Measurements from ENCODE around the gene AEBP2. TPM values are rescaled to one million over a fixed set of nuclear protein-coding genes. Genes with fewer than 3 reads are reported as not detected.

The AEBP2 gene
- total and polyA plus RNA-seq, 2 of the 8 experiments (the other 6 are each of a cell fraction or from before 2014, with no cell fraction given), result 13.6 to 61.4 TPM

DNA sequence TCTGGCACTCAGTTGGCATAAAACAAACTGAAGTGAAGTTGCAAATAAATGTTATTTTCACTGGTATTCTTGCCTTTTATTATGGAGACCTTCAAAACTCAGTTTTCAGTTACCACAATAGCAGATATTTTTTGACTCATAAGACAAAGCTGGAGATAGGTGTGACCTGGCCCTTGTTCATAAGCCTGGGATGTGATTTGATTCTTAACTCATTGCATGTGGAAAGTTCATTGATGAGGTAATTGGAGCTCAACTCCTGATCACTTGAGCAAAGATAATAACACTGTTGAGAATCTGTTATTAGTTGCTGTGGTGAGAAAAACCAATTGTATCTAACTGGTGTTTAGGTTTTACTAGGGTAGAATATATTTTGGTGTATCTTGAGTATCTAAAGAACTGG is 105.1 kb downstream of the AEBP2 start:
- Histone ChIP-seq H2AK5ac (ENCODE audit: low read depth, low read length) (no peak overlapping the region), H3K4me1 (replicated peaks in 1 of 4; ENCODE audit: control insufficient read depth in 3 of 4, insufficient read depth in 4 of 4, low read length in 3 of 4) (peaks cover 0 to 2% (median 0%) of the 10 kb centered on the region in 4 experiments; a peak in 1 of 7 replicates), H3K27me3 (replicated peaks in 1 of 4; ENCODE audit: control insufficient read depth in 3 of 4, extremely low read depth in 1 of 4, insufficient read depth in 3 of 4, low read length in 3 of 4) (no peaks in the 10 kb centered on the region), H3K4me3 (ENCODE audit: extremely low read depth in 1 of 4, insufficient read depth in 2 of 4, low read depth in 3 of 4, low read length in 4 of 4) (no peak overlapping the region), H3K79me2 (ENCODE audit: control insufficient read depth in 1 of 2, insufficient read depth in 2 of 2, low read length in 2 of 2) (no peaks in the 10 kb centered on the region), H3K27ac (ENCODE audit: low read depth, low read length) (no peak overlapping the region), H3K56ac (replicated peaks; ENCODE audit: insufficient read length, low read depth, low read length) (no peak overlapping the region), H3K14ac (ENCODE audit: insufficient read length) (no peak overlapping the region), H4K5ac (ENCODE audit: insufficient read length, low read depth, low read length) (no peak overlapping the region), H4K20me1 (replicated peaks in 1 of 2; ENCODE audit: control insufficient read depth in 1 of 2, insufficient read depth in 2 of 2, low read length in 2 of 2) (no peaks in the 10 kb centered on the region), H2BK15ac (ENCODE audit: low read length) (no peak overlapping the region), H3K4me2 (ENCODE audit: insufficient read depth in 1 of 2, low read depth in 2 of 2, low read length in 2 of 2) (no peak overlapping the region), H2BK20ac (ENCODE audit: low read length) (no peak overlapping the region), H3K9me3 (ENCODE audit: insufficient read depth in 2 of 2, low read depth in 1 of 2, low read length in 1 of 2) (no peaks in the 10 kb centered on the region), H3K36me3 (ENCODE audit: control insufficient read depth in 2 of 4, insufficient read depth in 4 of 4, low read length in 3 of 4) (no peaks in the 10 kb centered on the region; a peak in 1 of 8 replicates), H3K18ac (ENCODE audit: extremely low read depth, low read length) (no peak overlapping the region), H2BK12ac (ENCODE audit: low read depth, low read length) (no peak overlapping the region), H4K91ac (replicated peaks; ENCODE audit: insufficient read length, low read length) (no peak overlapping the region), H3K4ac (replicated peaks; ENCODE audit: insufficient read length, low read depth, low read length) (no peak overlapping the region), H3K23ac (ENCODE audit: insufficient read length) (no peak overlapping the region), H2BK120ac (replicated peaks; ENCODE audit: low read depth, low read length) (no peak overlapping the region), H2BK5ac (ENCODE audit: low read depth, low read length) (no peak overlapping the region), H4K8ac (ENCODE audit: extremely low read depth, insufficient read depth, low read length) (no peak overlapping the region), H3K79me1 (ENCODE audit: low read depth, low read length) (no peaks in the 10 kb centered on the region), H3K9ac (replicated peaks in 1 of 4; ENCODE audit: extremely low read depth in 1 of 4, low read depth in 3 of 4, low read length in 3 of 4) (no peak overlapping the region), H2AFZ (ENCODE audit: low read length) (no peak overlapping the region), H3K23me2 (ENCODE audit: low read depth, low read length) (no peaks in the 10 kb centered on the region)
- CTCF ChIA-PET (ENCODE audit: partially characterized antibody), result interaction anchor here (0.6 kb wide), 1 partner anchor 171 kb away, joined by 3 read pairs; no protein-coding TSS in a partner anchor
- FAIRE-seq (no peak), DNase-seq (ENCODE audit: low read depth in 1 of 2, low spot score in 2 of 2) (no peak)
- POLR2A ChIA-PET (ENCODE audit: partially characterized antibody), result interaction anchor here (3.8 kb wide), 1 partner anchor 17 kb away, joined by 13 read pairs; no protein-coding TSS in a partner anchor
- no peak for TF ChIP-seq TEAD4 (IDR thresholded peaks at IDR 0.05; ENCODE audit: low read depth, low read length)
- no peak for TF ChIP-seq CTBP2 (IDR thresholded peaks at IDR 0.05; ENCODE audit: borderline replicate concordance, insufficient read depth, insufficient read length, low read length)
- TF ChIP-seq, protein P1, sequence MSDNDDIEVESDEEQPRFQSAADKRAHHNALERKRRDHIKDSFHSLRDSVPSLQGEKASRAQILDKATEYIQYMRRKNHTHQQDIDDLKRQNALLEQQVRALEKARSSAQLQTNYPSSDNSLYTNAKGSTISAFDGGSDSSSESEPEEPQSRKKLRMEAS (IDR thresholded peaks at IDR 0.05), result no peak
- TF ChIP-seq SAP30 (IDR thresholded peaks at IDR 0.05; ENCODE audit: insufficient read depth, insufficient replicate concordance, low read length), result no peak
- TF ChIP-seq SIN3A (conservative IDR thresholded peaks at IDR 0.05 in 1 of 2, IDR thresholded peaks at IDR 0.05 in 1 of 2; ENCODE audit: low read depth in 1 of 2, low read length in 2 of 2), result no peak
- no peak for TF ChIP-seq KDM5A (IDR thresholded peaks at IDR 0.05; ENCODE audit: low read length)
- no peak for TF ChIP-seq CBX8 (IDR thresholded peaks at IDR 0.05; ENCODE audit: borderline replicate concordance, low read depth, low read length)
- TF ChIP-seq, protein P2, sequence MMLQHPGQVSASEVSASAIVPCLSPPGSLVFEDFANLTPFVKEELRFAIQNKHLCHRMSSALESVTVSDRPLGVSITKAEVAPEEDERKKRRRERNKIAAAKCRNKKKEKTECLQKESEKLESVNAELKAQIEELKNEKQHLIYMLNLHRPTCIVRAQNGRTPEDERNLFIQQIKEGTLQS (IDR thresholded peaks at IDR 0.05; ENCODE audit: insufficient read depth, low read depth, low read length), result no peak
- TF ChIP-seq FOSL1 (IDR thresholded peaks at IDR 0.05; ENCODE audit: insufficient read depth, low read depth, low read length), result no peak
- no peak for TF ChIP-seq SP1 (IDR thresholded peaks at IDR 0.05; ENCODE audit: low read depth, low read length)
- no peak for TF ChIP-seq JUND (IDR thresholded peaks at IDR 0.05; ENCODE audit: low read length)
- TF ChIP-seq, protein P3, sequence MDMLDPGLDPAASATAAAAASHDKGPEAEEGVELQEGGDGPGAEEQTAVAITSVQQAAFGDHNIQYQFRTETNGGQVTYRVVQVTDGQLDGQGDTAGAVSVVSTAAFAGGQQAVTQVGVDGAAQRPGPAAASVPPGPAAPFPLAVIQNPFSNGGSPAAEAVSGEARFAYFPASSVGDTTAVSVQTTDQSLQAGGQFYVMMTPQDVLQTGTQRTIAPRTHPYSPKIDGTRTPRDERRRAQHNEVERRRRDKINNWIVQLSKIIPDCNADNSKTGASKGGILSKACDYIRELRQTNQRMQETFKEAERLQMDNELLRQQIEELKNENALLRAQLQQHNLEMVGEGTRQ (IDR thresholded peaks at IDR 0.05; ENCODE audit: low read length), result no peak
- no peak for TF ChIP-seq YY1 (IDR thresholded peaks at IDR 0.05; ENCODE audit: low read depth, low read length)

Data from H1 (cell line).